OCI-LY1 (cell line): ENCODE measurements around the gene ROBO1.

ENCODE experiments used
- CTCF ChIP-seq: fragments of 200-600 bp; sonication (generic), shearing (Covaris generic); IDR thresholded peaks from 2 replicates; pipeline ENCODE4 v1.5.1; 2017; ENCODE audit warnings: mild to moderate bottlenecking, antibody characterized with exemption, low read length, moderate library complexity, mixed read lengths
- EZH2 ChIP-seq: fragments of 200-600 bp; sonication (generic), shearing (Covaris generic); IDR thresholded peaks from 2 replicates; pipeline ENCODE4 v1.8.0; 2017; ENCODE audit warnings: borderline replicate concordance, mixed run types, mild to moderate bottlenecking, antibody characterized with exemption, low read length, moderate library complexity, mixed read lengths

GRCh38 chr3:79367803-79368202 lies 400.0 kb downstream of the ROBO1 start:
- TF ChIP-seq CTCF (no peak), EZH2 (no peak)
